ENCODE data around the gene ZNF502. TPM values are rescaled to one million over a fixed set of nuclear protein-coding genes. Genes with fewer than 3 reads are reported as not detected.

Gene ZNF502
- total and polyA plus RNA-seq, 3 experiments from 2014 or later, result 1.6 to 4.1 (median 1.7) TPM

Other genes with a start within 250 kb of the ZNF502 start
- gene ZNF445, start 235.0 kb upstream of the ZNF502 start, total RNA-seq, result 10 to 100 TPM; 15.8 to 16.2 TPM
- 3.2 TPM for gene ZNF445, start 235.0 kb upstream of the ZNF502 start, polyA plus RNA-seq
- gene ZKSCAN7, start 157.5 kb upstream of the ZNF502 start, total RNA-seq, result 1 to 10 TPM; 3.7 to 4.7 TPM
- gene ZKSCAN7, start 157.5 kb upstream of the ZNF502 start, polyA plus RNA-seq, result 3.8 TPM
- gene ZNF660, start 127.7 kb upstream of the ZNF502 start, total RNA-seq, result under 1 TPM; 0.35 to 0.53 TPM
- 0.07 TPM for gene ZNF660, start 127.7 kb upstream of the ZNF502 start, polyA plus RNA-seq
- 10 to 100 TPM; 13.8 to 14.2 TPM for gene ZNF197, start 87.6 kb upstream of the ZNF502 start, total RNA-seq
- 5.7 TPM for gene ZNF197, start 87.6 kb upstream of the ZNF502 start, polyA plus RNA-seq
- gene ZNF35, start 63.9 kb upstream of the ZNF502 start, total RNA-seq, result 1 to 10 TPM; 8.2 to 9.0 TPM
- gene ZNF35, start 63.9 kb upstream of the ZNF502 start, polyA plus RNA-seq, result 2.4 TPM
- 1 to 10 TPM; 4.9 to 6.0 TPM for gene ZNF501, start 17.0 kb downstream of the ZNF502 start, total RNA-seq
- 2.9 TPM for gene ZNF501, start 17.0 kb downstream of the ZNF502 start, polyA plus RNA-seq
- 10 to 100 TPM; 38.9 to 41.7 TPM for gene KIAA1143, start 49.0 kb downstream of the ZNF502 start, total RNA-seq
- 24.5 TPM for gene KIAA1143, start 49.0 kb downstream of the ZNF502 start, polyA plus RNA-seq
- gene KIF15, start 49.1 kb downstream of the ZNF502 start, total RNA-seq, result 10 to 100 TPM; 21.7 to 23.6 TPM
- gene KIF15, start 49.1 kb downstream of the ZNF502 start, polyA plus RNA-seq, result 0.24 TPM
- gene TMEM42, start 149.3 kb downstream of the ZNF502 start, total RNA-seq, result 1 to 10 TPM; 8.2 to 9.1 TPM
- 35.9 TPM for gene TMEM42, start 149.3 kb downstream of the ZNF502 start, polyA plus RNA-seq
- not detected for gene TGM4, start 161.9 kb downstream of the ZNF502 start, total RNA-seq
- gene TGM4, start 161.9 kb downstream of the ZNF502 start, polyA plus RNA-seq, result 0.43 TPM